IPS-18a (cell line): ENCODE results near the gene PTK7.

Experiments used
- H3K27ac ChIP-seq: one replicate; pipeline ENCODE4 v1.5.1; 2013; ENCODE audit warnings: low read length
- H3K27me3 ChIP-seq: one replicate; pipeline ENCODE4 v1.6.1; 2013; ENCODE audit warnings: mild to moderate bottlenecking, low read length; ENCODE audit not compliant: control insufficient read depth, insufficient read depth
- H3K36me3 ChIP-seq: one replicate; pipeline ENCODE4 v1.6.1; 2013; ENCODE audit warnings: low read depth, low read length; ENCODE audit not compliant: control insufficient read depth
- H3K4me1 ChIP-seq: one replicate; pipeline ENCODE4 v1.6.1; 2013; ENCODE audit warnings: low read depth, low read length; ENCODE audit not compliant: control insufficient read depth
- H3K4me3 ChIP-seq: one replicate; pipeline ENCODE4 v1.5.1; 2013; ENCODE audit warnings: low read length
- H3K9ac ChIP-seq: one replicate; pipeline ENCODE4 v1.6.1; 2013; ENCODE audit warnings: mild to moderate bottlenecking, low read length, moderate library complexity
- H3K9me3 ChIP-seq: one replicate; pipeline ENCODE4 v1.6.1; 2013; ENCODE audit warnings: low read depth, low read length; ENCODE audit not compliant: control insufficient read depth

The PTK7 gene

DNA sequence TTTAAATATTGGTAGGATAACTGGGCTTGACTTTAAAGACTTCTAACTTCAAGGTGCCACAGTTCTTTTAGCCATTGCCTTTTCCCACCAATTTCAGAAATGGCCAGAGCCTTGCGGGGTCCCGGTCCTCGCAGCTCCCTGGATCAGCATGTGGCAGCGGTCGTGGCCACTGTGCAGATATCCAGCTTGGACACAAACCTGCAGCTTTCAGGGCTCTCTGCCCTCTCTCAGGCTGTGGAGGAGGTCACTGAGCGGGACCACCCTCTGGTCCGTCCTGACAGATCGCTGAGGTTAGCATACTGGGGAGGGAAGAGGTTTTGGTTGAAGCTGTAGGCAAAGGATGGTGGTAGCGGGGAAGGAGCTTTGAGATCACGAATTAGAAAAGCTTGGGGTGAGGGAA, 112.3 kb downstream of the PTK7 start:
- no peak overlapping the region for H3K9ac ChIP-seq
- no peaks in the 10 kb centered on the region for H3K4me1 ChIP-seq
- H3K27me3 ChIP-seq = no peaks in the 10 kb centered on the region
- no peak overlapping the region for H3K27ac ChIP-seq
- no peaks in the 10 kb centered on the region for H3K36me3 ChIP-seq
- H3K4me3 ChIP-seq = no peak overlapping the region
- no peaks in the 10 kb centered on the region for H3K9me3 ChIP-seq

DNA sequence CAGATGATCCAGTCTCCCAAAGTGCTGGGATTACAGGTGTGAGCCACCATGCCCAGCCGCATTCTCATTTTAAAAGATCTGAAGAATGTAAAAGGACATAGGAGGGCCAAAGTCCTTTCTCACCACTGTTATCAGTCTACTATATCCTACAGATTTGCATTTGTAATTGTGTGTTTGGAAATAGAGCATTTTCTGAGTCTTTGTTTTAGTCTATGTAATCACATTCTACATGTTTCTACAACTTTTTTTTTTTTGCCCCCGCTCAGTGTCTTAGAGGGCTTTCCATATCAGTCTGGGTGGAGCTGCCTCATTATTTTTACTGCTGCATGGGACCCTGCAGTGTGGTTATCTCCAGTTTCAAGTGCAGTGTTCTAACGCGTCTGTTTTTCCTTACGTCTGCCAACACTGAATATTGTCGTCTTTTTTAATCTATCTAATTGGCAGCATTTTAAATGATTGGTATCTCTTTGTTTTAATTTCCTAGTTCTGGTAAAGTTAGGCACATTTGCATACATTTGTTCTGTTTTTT, 113.7 kb downstream of the PTK7 start:
- Histone ChIP-seq H3K36me3 (no peaks in the 10 kb centered on the region), H3K9ac (no peak overlapping the region), H3K27me3 (no peaks in the 10 kb centered on the region), H3K9me3 (no peaks in the 10 kb centered on the region), H3K4me3 (no peak overlapping the region), H3K4me1 (no peaks in the 10 kb centered on the region), H3K27ac (no peak overlapping the region)

GRCh38 chr6:43192911-43193310, 116.8 kb downstream of the PTK7 start:
- Histone ChIP-seq H3K27me3 (no peaks in the 10 kb centered on the region), H3K4me1 (no peaks in the 10 kb centered on the region), H3K9ac (no peak overlapping the region), H3K9me3 (no peaks in the 10 kb centered on the region), H3K27ac (no peak overlapping the region), H3K36me3 (no peaks in the 10 kb centered on the region), H3K4me3 (no peak overlapping the region)

DNA sequence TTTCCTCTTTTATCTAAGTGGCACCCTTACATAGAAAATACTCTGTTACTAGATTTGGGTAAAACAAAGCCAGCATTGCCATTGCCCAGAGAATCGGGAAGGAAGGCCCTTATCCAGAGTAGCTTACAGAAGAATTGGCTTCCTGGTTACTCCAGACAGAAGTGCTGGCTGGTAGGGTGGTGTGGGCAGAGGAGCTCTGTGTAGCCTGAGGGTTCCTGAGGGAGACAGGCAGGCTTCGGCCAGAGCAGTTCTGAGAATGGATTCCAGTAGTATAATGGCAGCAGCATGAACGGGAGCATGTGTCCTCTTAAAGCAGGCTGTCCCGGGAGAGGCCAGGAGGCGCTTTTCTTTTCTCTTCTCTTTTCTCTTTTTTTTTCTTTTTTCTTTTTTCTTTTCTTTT, 117.8 kb downstream of the PTK7 start:
- Histone ChIP-seq H3K27ac (no peak overlapping the region), H3K36me3 (no peaks in the 10 kb centered on the region), H3K4me1 (no peaks in the 10 kb centered on the region), H3K9ac (no peak overlapping the region), H3K27me3 (no peaks in the 10 kb centered on the region), H3K9me3 (no peaks in the 10 kb centered on the region), H3K4me3 (no peak overlapping the region)

GRCh38 chr6:43196337-43196736, 120.2 kb downstream of the PTK7 start:
- H3K9me3 ChIP-seq = no peaks in the 10 kb centered on the region
- H3K27ac ChIP-seq = no peak overlapping the region
- H3K9ac ChIP-seq = no peak overlapping the region
- H3K4me1 ChIP-seq = no peaks in the 10 kb centered on the region
- H3K4me3 ChIP-seq = no peak overlapping the region
- H3K36me3 ChIP-seq = no peaks in the 10 kb centered on the region
- H3K27me3 ChIP-seq = no peaks in the 10 kb centered on the region

DNA sequence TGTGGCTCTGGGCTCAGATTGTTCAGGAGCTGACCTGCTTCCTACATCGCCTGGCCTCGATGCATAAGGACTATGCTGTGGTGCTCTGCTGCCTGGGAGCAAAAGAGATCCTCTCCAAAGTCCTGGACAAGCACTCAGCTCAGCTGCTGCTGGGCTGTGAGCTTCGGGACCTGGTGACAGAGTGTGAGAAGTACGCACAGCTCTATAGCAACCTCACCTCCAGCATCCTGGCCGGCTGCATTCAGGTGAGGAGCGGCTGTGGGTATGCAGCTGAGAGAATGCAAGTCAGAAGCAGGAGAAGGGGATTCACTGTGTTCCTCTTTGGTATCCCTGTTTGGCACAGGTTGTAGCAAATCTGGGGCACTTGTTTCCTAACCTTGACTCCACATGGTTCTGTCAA, 123.8 kb downstream of the PTK7 start:
- Histone ChIP-seq H3K4me1 (no peaks in the 10 kb centered on the region), H3K4me3 (no peak overlapping the region), H3K27ac (no peak overlapping the region), H3K9me3 (no peaks in the 10 kb centered on the region), H3K9ac (no peak overlapping the region), H3K36me3 (no peaks in the 10 kb centered on the region), H3K27me3 (no peaks in the 10 kb centered on the region)

- no peaks in the 10 kb centered on the region for H3K36me3 ChIP-seq
Observed at GRCh38 chr6:43200541-43200940, 124.4 kb downstream of the PTK7 start.

DNA sequence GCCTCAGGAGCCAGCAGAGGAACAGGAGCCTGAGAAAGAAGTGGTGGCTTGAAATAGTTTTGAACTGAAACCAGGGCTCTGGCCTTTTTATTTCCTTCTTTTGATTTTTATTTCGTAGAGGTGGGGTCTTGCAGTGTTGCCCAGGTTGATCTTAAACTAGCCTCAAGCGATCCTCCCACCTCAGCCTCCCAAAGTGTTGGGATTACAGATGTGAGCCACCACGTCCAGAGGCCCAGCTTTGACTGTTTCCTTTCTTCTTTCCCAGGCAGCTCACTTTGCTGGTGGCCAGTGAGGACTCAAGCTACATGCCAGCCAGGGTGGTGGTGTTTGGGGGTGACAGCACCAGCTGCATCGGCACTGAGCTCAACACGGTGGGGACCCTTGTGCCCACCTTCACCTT, 126.3 kb downstream of the PTK7 start:
- Histone ChIP-seq H3K27ac (no peak overlapping the region), H3K4me1 (no peaks in the 10 kb centered on the region), H3K9me3 (no peaks in the 10 kb centered on the region), H3K4me3 (no peak overlapping the region), H3K9ac (no peak overlapping the region), H3K36me3 (no peaks in the 10 kb centered on the region), H3K27me3 (no peaks in the 10 kb centered on the region)

More at GRCh38 chr6:43200541-43200940, 124.4 kb downstream of the PTK7 start:
- no peak overlapping the region for H3K4me3 ChIP-seq
- H3K27ac ChIP-seq = no peak overlapping the region
- H3K9ac ChIP-seq = no peak overlapping the region
- no peaks in the 10 kb centered on the region for H3K4me1 ChIP-seq
- H3K27me3 ChIP-seq = no peaks in the 10 kb centered on the region
- no peaks in the 10 kb centered on the region for H3K9me3 ChIP-seq

DNA sequence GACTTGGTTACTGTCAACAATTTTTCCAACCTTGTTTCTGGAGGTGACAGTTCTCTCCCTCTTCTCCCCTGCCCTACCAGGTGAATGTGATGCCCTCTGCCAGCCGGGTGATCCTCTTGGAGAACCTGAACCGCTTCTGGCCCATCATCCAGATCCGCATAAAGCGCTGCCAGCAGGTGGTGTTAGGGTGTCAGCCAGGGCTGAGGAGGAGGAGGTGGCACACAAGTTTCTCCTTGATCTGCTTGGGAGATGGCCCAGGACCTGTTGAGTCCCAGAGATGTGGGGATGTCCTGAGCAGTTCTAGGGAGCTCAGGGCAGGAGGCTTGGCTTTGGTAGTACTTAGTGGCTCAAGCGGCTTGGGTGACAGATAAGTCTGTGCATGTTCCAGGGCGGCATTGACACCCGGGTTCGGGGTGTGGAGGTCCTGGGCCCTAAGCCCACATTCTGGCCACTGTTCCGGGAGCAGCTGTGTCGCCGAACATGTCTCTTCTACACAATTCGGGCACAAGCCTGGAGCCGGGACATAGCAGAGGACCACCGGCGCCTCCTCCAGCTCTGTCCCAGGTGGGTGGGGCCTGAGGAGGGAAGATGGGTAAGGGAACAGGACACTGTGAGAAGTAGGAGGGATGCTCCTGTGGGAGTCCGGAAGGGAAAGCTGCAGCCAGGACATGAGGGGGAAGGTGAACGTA, 127.1 kb downstream of the PTK7 start:
- H3K36me3 ChIP-seq = no peaks in the 10 kb centered on the region
- H3K27me3 ChIP-seq = no peaks in the 10 kb centered on the region
- no peak overlapping the region for H3K27ac ChIP-seq
- H3K4me1 ChIP-seq = no peaks in the 10 kb centered on the region
- no peak overlapping the region for H3K4me3 ChIP-seq
- H3K9me3 ChIP-seq = no peaks in the 10 kb centered on the region
- no peak overlapping the region for H3K9ac ChIP-seq

DNA sequence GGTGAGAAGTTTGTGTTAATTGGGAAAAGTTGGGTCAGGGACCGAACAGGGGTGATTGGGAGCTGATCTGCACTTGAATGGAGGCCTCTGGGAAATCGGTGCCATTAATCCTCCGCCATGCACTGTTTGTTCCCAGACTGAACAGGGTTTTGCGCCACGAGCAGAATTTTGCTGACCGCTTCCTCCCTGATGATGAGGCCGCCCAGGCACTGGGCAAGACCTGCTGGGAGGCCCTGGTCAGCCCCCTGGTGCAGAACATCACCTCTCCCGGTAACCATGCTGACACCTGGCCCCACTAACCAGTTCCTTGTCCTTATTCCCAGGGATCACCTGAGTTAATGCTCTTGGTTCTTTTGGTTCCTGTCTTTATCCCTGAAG, 127.6 kb downstream of the PTK7 start:
- Histone ChIP-seq H3K27ac (no peak overlapping the region), H3K4me3 (no peak overlapping the region), H3K36me3 (no peaks in the 10 kb centered on the region), H3K9me3 (no peaks in the 10 kb centered on the region), H3K4me1 (no peaks in the 10 kb centered on the region), H3K9ac (no peak overlapping the region), H3K27me3 (no peaks in the 10 kb centered on the region)

- Histone ChIP-seq H3K4me3 (no peak overlapping the region), H3K4me1 (no peaks in the 10 kb centered on the region), H3K9me3 (no peaks in the 10 kb centered on the region), H3K36me3 (no peaks in the 10 kb centered on the region), H3K27me3 (no peaks in the 10 kb centered on the region), H3K9ac (no peak overlapping the region), H3K27ac (no peak overlapping the region)
Observed at GRCh38 chr6:43204271-43205105, 128.4 kb downstream of the PTK7 start.

- H3K27me3 ChIP-seq = no peaks in the 10 kb centered on the region
- H3K27ac ChIP-seq = no peak overlapping the region
- H3K36me3 ChIP-seq = no peaks in the 10 kb centered on the region
- H3K9me3 ChIP-seq = no peaks in the 10 kb centered on the region
- no peak overlapping the region for H3K9ac ChIP-seq
- no peaks in the 10 kb centered on the region for H3K4me1 ChIP-seq
- no peak overlapping the region for H3K4me3 ChIP-seq
Observed at GRCh38 chr6:43205849-43206248, 129.7 kb downstream of the PTK7 start.
